Progenitor cell of endocrine pancreas (in vitro differentiated cells): Measurements from ENCODE around the gene HYAL1. TPM values are rescaled to one million over a fixed set of nuclear protein-coding genes. Genes with fewer than 3 reads are reported as not detected.
A peak's percentile ranks its signal among the peaks of the same experiment; 100 is the strongest.

Experiments used
- DNase-seq: peaks from one replicate; pipeline ENCODE4 v3.0.0; 2021; ENCODE audit warnings: low spot score; ENCODE audit not compliant: unreplicated experiment
- H3K27ac Mint-ChIP-seq: 2 replicates; pipeline ENCODE4 v1.8.0; 2021; ENCODE audit warnings: mild to moderate bottlenecking, moderate library complexity, mixed read lengths
- H3K27me3 Mint-ChIP-seq: 2 replicates; pipeline ENCODE4 v1.8.0; 2021; ENCODE audit warnings: mixed read lengths
- H3K36me3 Mint-ChIP-seq: 2 replicates; pipeline ENCODE4 v1.8.0; 2022; ENCODE audit warnings: mixed read lengths; ENCODE audit not compliant: insufficient read depth
- H3K4me1 Mint-ChIP-seq: 2 replicates; pipeline ENCODE4 v1.8.0; 2021; ENCODE audit warnings: low read depth, mixed read lengths
- H3K4me3 Mint-ChIP-seq: 2 replicates; pipeline ENCODE4 v1.8.0; 2021; ENCODE audit warnings: low read depth, mild to moderate bottlenecking, moderate library complexity, mixed read lengths
- H3K9me3 Mint-ChIP-seq: 2 replicates; pipeline ENCODE4 v1.8.0; 2021; ENCODE audit warnings: low read depth, mixed read lengths
- total RNA-seq: library from RNA; stranded (reverse); gene quantifications from 2 replicates; pipeline ENCODE4 v1.2.1, GENCODE V29; 2021
- TF ChIP-seq, protein P1 (sequence below): fragments of 200-600 bp; sonication (generic); IDR thresholded peaks from one replicate; pipeline ENCODE4 v1.5.0; 2021; ENCODE audit warnings: antibody characterized with exemption, mild to moderate bottlenecking; ENCODE audit not compliant: unreplicated experiment

The HYAL1 gene
- total RNA-seq, 1 donor from 2014 or later: 3.1 TPM

GRCh38 chr3:50270422-50271224 lies 32.8 kb downstream of the HYAL1 start:
- no peak for DNase-seq
- Mint-ChIP-seq H3K36me3 (peaks cover 5% of the 10 kb centered on the region), H3K4me3 (no peak overlapping the region), H3K4me1 (peaks cover 34% of the 10 kb centered on the region), H3K27me3 (peaks cover 27% of the 10 kb centered on the region), H3K27ac (no peak overlapping the region), H3K9me3 (no peaks in the 10 kb centered on the region)
- TF ChIP-seq, protein P1, sequence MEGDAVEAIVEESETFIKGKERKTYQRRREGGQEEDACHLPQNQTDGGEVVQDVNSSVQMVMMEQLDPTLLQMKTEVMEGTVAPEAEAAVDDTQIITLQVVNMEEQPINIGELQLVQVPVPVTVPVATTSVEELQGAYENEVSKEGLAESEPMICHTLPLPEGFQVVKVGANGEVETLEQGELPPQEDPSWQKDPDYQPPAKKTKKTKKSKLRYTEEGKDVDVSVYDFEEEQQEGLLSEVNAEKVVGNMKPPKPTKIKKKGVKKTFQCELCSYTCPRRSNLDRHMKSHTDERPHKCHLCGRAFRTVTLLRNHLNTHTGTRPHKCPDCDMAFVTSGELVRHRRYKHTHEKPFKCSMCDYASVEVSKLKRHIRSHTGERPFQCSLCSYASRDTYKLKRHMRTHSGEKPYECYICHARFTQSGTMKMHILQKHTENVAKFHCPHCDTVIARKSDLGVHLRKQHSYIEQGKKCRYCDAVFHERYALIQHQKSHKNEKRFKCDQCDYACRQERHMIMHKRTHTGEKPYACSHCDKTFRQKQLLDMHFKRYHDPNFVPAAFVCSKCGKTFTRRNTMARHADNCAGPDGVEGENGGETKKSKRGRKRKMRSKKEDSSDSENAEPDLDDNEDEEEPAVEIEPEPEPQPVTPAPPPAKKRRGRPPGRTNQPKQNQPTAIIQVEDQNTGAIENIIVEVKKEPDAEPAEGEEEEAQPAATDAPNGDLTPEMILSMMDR: no peak

DNA sequence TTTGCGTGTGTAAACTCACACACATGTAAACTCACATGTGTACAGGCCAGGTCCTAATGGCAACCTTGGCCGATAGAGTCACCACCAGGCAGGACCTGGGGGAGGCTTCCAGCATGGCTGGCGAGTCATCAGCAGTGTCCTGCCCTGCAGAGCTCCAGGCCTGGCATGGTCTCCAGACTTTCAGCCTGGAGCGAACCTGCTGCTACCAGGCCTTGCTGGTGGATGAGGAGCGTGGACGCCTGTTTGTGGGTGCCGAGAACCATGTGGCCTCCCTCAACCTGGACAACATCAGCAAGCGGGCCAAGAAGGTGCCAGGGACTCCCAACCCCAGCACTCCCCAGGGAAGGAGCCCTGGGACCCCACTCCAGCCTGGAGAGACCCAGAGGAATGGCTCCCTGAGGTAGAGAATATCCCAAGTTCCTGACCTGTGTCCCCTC lies 33.4 kb downstream of the HYAL1 start:
- H3K27ac Mint-ChIP-seq: no peak overlapping the region
- peaks cover 21% of the 10 kb centered on the region for H3K27me3 Mint-ChIP-seq
- TF ChIP-seq, protein P1: no peak
- peaks cover 5% of the 10 kb centered on the region for H3K36me3 Mint-ChIP-seq
- no peaks in the 10 kb centered on the region for H3K9me3 Mint-ChIP-seq
- no peak for DNase-seq
- peaks cover 34% of the 10 kb centered on the region for H3K4me1 Mint-ChIP-seq
- H3K4me3 Mint-ChIP-seq: no peak overlapping the region

DNA sequence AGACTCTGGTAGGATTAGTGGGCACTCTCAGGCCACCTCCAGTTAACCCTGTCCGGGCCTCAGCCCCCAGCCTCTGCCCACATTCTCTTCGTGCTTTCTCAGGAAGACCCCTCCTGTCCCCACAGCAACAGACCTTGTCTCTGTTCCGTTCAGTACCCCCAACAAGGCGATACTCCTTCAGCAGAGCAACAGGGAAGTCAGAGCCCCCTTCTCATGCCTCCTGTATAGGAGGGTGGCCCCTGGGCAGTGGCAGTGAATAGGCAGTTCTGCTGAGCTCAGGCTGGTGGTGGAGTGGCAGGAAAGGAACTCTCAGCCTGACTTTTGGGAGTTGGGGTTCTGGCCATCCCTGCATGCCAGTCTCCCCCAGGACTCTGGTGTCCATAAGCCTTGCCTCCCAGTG lies 33.9 kb downstream of the HYAL1 start:
- no peak for DNase-seq
- H3K4me3 Mint-ChIP-seq: no peak overlapping the region
- H3K4me1 Mint-ChIP-seq: peaks cover 36% of the 10 kb centered on the region
- H3K9me3 Mint-ChIP-seq: no peaks in the 10 kb centered on the region
- H3K27ac Mint-ChIP-seq: no peak overlapping the region
- H3K36me3 Mint-ChIP-seq: peaks cover 4% of the 10 kb centered on the region
- TF ChIP-seq, protein P1: no peak
- peaks cover 16% of the 10 kb centered on the region for H3K27me3 Mint-ChIP-seq

DNA sequence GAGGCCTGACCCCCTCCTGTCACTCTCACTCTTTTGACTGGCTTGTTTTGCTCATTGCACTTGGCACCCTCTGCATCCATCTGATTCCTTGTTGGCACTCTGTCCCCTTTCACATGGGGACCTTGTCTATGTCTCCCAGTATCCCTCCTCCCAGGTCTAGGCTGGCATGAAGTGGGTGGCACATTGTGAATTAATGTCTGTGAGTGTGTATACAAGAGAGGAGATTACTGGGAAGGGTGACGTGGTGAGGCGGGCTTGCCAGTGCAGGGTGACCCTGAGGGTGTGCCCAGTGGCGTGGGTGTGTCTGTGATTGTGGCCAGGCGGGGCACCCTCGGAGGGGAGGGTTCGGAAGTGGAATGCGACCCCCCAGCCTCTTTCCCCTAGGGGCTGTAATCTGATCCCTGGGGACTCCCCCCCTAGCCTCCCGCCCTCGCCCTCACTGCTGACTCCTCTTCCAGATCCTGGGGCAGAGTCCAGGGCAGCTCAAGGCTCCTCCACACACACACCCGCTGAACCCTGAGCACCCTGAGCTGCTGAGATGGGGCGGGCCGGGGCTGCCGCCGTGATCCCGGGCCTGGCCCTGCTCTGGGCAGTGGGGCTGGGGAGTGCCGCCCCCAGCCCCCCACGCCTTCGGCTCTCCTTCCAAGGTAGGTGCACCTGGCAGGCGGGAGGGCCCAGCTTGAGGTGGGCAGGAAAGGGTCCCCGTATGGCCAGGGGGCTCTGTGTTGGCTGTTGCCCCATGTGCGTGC lies 34.5 kb downstream of the HYAL1 start, which contains the start of gene SEMA3B:
Gene SEMA3B, plus strand, starts transcription at position 445 of the 749 bp plus-strand sequence. Its CDS starts 94 bp downstream, at position 539.
- H3K36me3 Mint-ChIP-seq: no peaks in the 10 kb centered on the region
- DNase-seq: no peak
- H3K9me3 Mint-ChIP-seq: no peaks in the 10 kb centered on the region
- peak within 1 kb of the TSS; percentile 90 for H3K27ac Mint-ChIP-seq
- peaks cover 10% of the 10 kb centered on the region for H3K27me3 Mint-ChIP-seq
- TF ChIP-seq, protein P1: no peak
- peaks cover 39% of the 10 kb centered on the region for H3K4me1 Mint-ChIP-seq
- H3K4me3 Mint-ChIP-seq: no peak within 1 kb of the TSS

DNA sequence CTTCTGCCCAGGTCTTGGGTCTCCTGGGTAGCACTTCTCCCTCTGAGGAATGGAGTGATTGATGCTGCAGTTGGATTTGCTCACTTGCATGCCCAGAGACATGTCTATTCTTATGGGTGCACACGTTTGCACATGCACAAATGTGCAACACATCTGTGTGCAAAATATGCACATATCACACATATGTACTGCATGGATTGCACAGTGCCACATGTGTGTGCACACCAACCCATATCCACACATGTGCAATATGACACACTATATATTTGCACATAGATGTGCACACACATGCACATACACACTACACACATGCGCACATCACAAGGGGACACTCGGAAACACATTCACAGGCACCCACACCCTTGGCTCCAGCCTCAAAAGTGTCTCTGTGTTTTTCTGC lies 35.1 kb downstream of the HYAL1 start:
- no peak overlapping the region for H3K4me3 Mint-ChIP-seq
- TF ChIP-seq, protein P1: no peak
- H3K4me1 Mint-ChIP-seq: peaks cover 40% of the 10 kb centered on the region
- H3K36me3 Mint-ChIP-seq: no peaks in the 10 kb centered on the region
- peaks cover 8% of the 10 kb centered on the region for H3K27me3 Mint-ChIP-seq
- H3K27ac Mint-ChIP-seq: no peak overlapping the region
- DNase-seq: no peak
- no peaks in the 10 kb centered on the region for H3K9me3 Mint-ChIP-seq
